HepG2 (cell line): ENCODE measurements around the gene IKZF4. TPM values are rescaled to one million over a fixed set of nuclear protein-coding genes. Genes with fewer than 3 reads are reported as not detected.

Experiments used
- ARNTL ChIP-seq: sonication (generic); formaldehyde crosslinking; IDR thresholded peaks from 2 replicates; pipeline ENCODE4 v1.4.0; 2020; ENCODE audit warnings: mild to moderate bottlenecking, missing genetic modification reagents
- ATRX ChIP-seq: sonication (generic); formaldehyde crosslinking; IDR thresholded peaks from 2 replicates; pipeline ENCODE4 v1.4.0; 2020; ENCODE audit warnings: missing genetic modification reagents, borderline replicate concordance
- HMG20B ChIP-seq: conservative IDR thresholded peaks from 2 replicates; pipeline ENCODE4 v1.6.1; 2016; ENCODE audit warnings: missing genetic modification reagents, missing compliant biosample characterization
- HNRNPLL ChIP-seq: fragments of 200-400 bp; formaldehyde crosslinking; IDR thresholded peaks from 2 replicates; pipeline ENCODE4 v1.6.1; 2017; ENCODE audit warnings: mild to moderate bottlenecking, low read depth, low read length; ENCODE audit not compliant: poor library complexity, severe bottlenecking
- MTF2 ChIP-seq: sonication (generic); formaldehyde crosslinking; IDR thresholded peaks from 2 replicates; pipeline ENCODE4 v1.5.0; 2020; ENCODE audit warnings: missing genetic modification reagents, borderline replicate concordance
- NAIF1 ChIP-seq: sonication (generic); formaldehyde crosslinking; IDR thresholded peaks from 2 replicates; pipeline ENCODE4 v1.5.0; 2020; ENCODE audit warnings: mild to moderate bottlenecking, missing genetic modification reagents, borderline replicate concordance
- NFE2L2 ChIP-seq: fragments of 150-350 bp; IDR thresholded peaks from 2 replicates; pipeline ENCODE4 v1.6.1; 2014; ENCODE audit warnings: low read length
- NR0B2 ChIP-seq: sonication (generic); formaldehyde crosslinking; IDR thresholded peaks from 2 replicates; pipeline ENCODE4 v1.4.0; 2020; ENCODE audit warnings: mild to moderate bottlenecking, missing genetic modification reagents
- PHF20 ChIP-seq: sonication (generic); formaldehyde crosslinking; IDR thresholded peaks from 2 replicates; pipeline ENCODE4 v1.5.0; 2020; ENCODE audit warnings: mild to moderate bottlenecking, missing genetic modification reagents
- RBFOX2 ChIP-seq: fragments of 200-400 bp; formaldehyde crosslinking; IDR thresholded peaks from 2 replicates; pipeline ENCODE4 v1.6.1; 2017; ENCODE audit warnings: low read depth, mild to moderate bottlenecking, low read length
- REL ChIP-seq: sonication (generic); formaldehyde crosslinking; conservative IDR thresholded peaks from 2 replicates; pipeline ENCODE4 v1.8.0; 2022; ENCODE audit warnings: mild to moderate bottlenecking, missing genetic modification reagents, moderate library complexity
- SATB2 ChIP-seq: sonication (generic); formaldehyde crosslinking; IDR thresholded peaks from 2 replicates; pipeline ENCODE4 v1.5.0; 2020; ENCODE audit warnings: missing genetic modification reagents
- TRIM24 ChIP-seq: sonication (generic); formaldehyde crosslinking; IDR thresholded peaks from 2 replicates; pipeline ENCODE4 v1.8.0; 2022; ENCODE audit warnings: mild to moderate bottlenecking, missing genetic modification reagents
- ZBTB46 ChIP-seq: sonication (generic); formaldehyde crosslinking; IDR thresholded peaks from 2 replicates; pipeline ENCODE4 v1.4.0; 2020; ENCODE audit warnings: mild to moderate bottlenecking, missing genetic modification reagents, borderline replicate concordance
- ZNF350 ChIP-seq: sonication (generic); formaldehyde crosslinking; IDR thresholded peaks from 2 replicates; pipeline ENCODE4 v1.4.0; 2020; ENCODE audit warnings: mild to moderate bottlenecking, low read depth, missing genetic modification reagents, borderline replicate concordance
- ZNF446 ChIP-seq: sonication (generic); formaldehyde crosslinking; IDR thresholded peaks from 2 replicates; pipeline ENCODE4 v1.5.0; 2020; ENCODE audit warnings: mild to moderate bottlenecking, missing genetic modification reagents
- ZNF546 ChIP-seq: sonication (generic); formaldehyde crosslinking; conservative IDR thresholded peaks from 2 replicates; pipeline ENCODE4 v1.8.1; 2023; ENCODE audit warnings: mild to moderate bottlenecking, missing genetic modification reagents
- ZNF747 ChIP-seq: sonication (generic); formaldehyde crosslinking; IDR thresholded peaks from 2 replicates; pipeline ENCODE4 v1.8.1; 2023; ENCODE audit warnings: missing genetic modification reagents, mild to moderate bottlenecking, borderline replicate concordance
- ZNF83 ChIP-seq: sonication (generic); formaldehyde crosslinking; IDR thresholded peaks from 2 replicates; pipeline ENCODE4 v1.4.0; 2020; ENCODE audit warnings: missing genetic modification reagents, mild to moderate bottlenecking, borderline replicate concordance
- polyA plus RNA-seq, 8 experiments: library from polyadenylated mRNA; depleted of rRNA in 3 of 8; stranded (reverse) in 7 of 8; unstranded in 1 of 8; fragments of >200 nt; fragmentation: Illumina TruSeq in 4 of 8; extraction: Trizol in 4 of 8; gene quantifications; 2 replicates each; pipeline versions ENCODE4 v1.2.1 to v1.2.3, GENCODE V29; 2011 to 2016; ENCODE audit warnings: low read depth in 4 of 8, missing spikeins in 1 of 8, mixed read lengths in 1 of 8; ENCODE audit not compliant: insufficient read depth in 1 of 8
- total RNA-seq, 5 experiments: library from RNA; depleted of rRNA; stranded (reverse); fragments of >200 nt; fragmentation: Illumina TruSeq; extraction: Trizol; gene quantifications; 2 replicates each; pipeline ENCODE4 v1.2.3, GENCODE V29; 2016; ENCODE audit warnings: low read depth in 1 of 5
- TF ChIP-seq, protein P1 (sequence below): sonication (generic); formaldehyde crosslinking; IDR thresholded peaks from 2 replicates; pipeline ENCODE4 v1.4.0; 2020; ENCODE audit warnings: mild to moderate bottlenecking, missing genetic modification reagents
- TF ChIP-seq, protein P2 (sequence below): sonication (generic); formaldehyde crosslinking; IDR thresholded peaks from 2 replicates; pipeline ENCODE4 v1.8.1; 2023; ENCODE audit warnings: mild to moderate bottlenecking, moderate library complexity, missing genetic modification reagents

IKZF4 gene
- total and polyA plus RNA-seq, 2 of the 13 experiments (the other 11 are each of a cell fraction or from before 2014, with no cell fraction given) = 0.58 to 2.2 TPM

- TF ChIP-seq, protein P1, sequence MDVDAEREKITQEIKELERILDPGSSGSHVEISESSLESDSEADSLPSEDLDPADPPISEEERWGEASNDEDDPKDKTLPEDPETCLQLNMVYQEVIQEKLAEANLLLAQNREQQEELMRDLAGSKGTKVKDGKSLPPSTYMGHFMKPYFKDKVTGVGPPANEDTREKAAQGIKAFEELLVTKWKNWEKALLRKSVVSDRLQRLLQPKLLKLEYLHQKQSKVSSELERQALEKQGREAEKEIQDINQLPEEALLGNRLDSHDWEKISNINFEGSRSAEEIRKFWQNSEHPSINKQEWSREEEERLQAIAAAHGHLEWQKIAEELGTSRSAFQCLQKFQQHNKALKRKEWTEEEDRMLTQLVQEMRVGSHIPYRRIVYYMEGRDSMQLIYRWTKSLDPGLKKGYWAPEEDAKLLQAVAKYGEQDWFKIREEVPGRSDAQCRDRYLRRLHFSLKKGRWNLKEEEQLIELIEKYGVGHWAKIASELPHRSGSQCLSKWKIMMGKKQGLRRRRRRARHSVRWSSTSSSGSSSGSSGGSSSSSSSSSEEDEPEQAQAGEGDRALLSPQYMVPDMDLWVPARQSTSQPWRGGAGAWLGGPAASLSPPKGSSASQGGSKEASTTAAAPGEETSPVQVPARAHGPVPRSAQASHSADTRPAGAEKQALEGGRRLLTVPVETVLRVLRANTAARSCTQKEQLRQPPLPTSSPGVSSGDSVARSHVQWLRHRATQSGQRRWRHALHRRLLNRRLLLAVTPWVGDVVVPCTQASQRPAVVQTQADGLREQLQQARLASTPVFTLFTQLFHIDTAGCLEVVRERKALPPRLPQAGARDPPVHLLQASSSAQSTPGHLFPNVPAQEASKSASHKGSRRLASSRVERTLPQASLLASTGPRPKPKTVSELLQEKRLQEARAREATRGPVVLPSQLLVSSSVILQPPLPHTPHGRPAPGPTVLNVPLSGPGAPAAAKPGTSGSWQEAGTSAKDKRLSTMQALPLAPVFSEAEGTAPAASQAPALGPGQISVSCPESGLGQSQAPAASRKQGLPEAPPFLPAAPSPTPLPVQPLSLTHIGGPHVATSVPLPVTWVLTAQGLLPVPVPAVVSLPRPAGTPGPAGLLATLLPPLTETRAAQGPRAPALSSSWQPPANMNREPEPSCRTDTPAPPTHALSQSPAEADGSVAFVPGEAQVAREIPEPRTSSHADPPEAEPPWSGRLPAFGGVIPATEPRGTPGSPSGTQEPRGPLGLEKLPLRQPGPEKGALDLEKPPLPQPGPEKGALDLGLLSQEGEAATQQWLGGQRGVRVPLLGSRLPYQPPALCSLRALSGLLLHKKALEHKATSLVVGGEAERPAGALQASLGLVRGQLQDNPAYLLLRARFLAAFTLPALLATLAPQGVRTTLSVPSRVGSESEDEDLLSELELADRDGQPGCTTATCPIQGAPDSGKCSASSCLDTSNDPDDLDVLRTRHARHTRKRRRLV = no peak
- TF ChIP-seq HMG20B (0 out of 2 replicates have a peak, but pooled peaks have one; percentile 7), TRIM24 (CRISPR knock-in tag) (no peak), ATRX (no peak), HNRNPLL (peak; percentile 60), SATB2 (CRISPR knock-in tag) (peak; percentile 34; the same call in 1 of the 2 replicates), REL (CRISPR knock-in tag) (no peak), NFE2L2 (no peak), MTF2 (CRISPR knock-in tag) (peak; percentile 61; the same call in 1 of the 2 replicates), ZNF747 (CRISPR knock-in tag) (no peak), ZNF546 (CRISPR knock-in tag) (no peak), ARNTL (CRISPR knock-in tag) (no peak), NAIF1 (CRISPR knock-in tag) (0 out of 2 replicates have a peak, but pooled peaks have one; percentile 37), ZNF350 (CRISPR knock-in tag) (peak; percentile 82), PHF20 (no peak), ZNF83 (CRISPR knock-in tag) (no peak), NR0B2 (no peak), ZBTB46 (no peak), RBFOX2 (peak; percentile 76), ZNF446 (CRISPR knock-in tag) (no peak)
- TF ChIP-seq, protein P2, sequence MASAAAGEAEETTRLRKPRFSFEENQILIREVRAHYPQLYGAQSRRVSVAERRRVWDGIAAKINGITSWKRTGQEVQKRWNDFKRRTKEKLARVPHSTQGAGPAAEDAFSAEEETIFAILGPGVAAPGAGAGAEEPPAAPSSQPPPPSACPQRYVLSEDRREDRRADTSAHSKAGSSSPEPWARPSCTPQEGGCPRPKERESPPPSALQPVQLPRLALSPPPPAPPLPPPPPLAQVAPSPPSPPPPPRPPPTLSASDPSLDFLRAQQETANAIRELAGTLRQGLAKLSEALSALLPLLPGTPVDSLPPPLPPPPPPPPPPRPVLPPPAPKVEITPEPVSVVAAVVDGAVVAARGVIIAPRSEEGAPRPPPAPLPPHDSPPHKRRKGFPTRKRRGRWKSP (CRISPR knock-in tag) = peak; percentile 52; the same call in 1 of the 2 replicates
Observed at GRCh38 chr12:56078931-56079722, 58.3 kb downstream of the IKZF4 start (continued).
